ENCODE data around the gene GLI1.

GLI1 gene

DNA sequence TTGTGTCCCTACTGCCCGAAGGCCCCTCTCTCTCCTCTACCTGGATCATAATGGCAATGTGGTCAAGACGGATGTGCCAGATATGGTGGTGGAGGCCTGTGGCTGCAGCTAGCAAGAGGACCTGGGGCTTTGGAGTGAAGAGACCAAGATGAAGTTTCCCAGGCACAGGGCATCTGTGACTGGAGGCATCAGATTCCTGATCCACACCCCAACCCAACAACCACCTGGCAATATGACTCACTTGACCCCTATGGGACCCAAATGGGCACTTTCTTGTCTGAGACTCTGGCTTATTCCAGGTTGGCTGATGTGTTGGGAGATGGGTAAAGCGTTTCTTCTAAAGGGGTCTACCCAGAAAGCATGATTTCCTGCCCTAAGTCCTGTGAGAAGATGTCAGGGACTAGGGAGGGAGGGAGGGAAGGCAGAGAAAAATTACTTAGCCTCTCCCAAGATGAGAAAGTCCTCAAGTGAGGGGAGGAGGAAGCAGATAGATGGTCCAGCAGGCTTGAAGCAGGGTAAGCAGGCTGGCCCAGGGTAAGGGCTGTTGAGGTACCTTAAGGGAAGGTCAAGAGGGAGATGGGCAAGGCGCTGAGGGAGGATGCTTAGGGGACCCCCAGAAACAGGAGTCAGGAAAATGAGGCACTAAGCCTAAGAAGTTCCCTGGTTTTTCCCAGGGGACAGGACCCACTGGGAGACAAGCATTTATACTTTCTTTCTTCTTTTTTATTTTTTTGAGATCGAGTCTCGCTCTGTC is 2.7 kb upstream of the GLI1 start:
- no peak for TF ChIP-seq CTCF (IDR thresholded peaks at IDR 0.05; ENCODE audit: low read depth, low read length, missing control alignments)
- DNase-seq (ENCODE audit: extremely low read depth, low read depth), result no peak
- H3K4me3 ChIP-seq (replicated peaks; ENCODE audit: low read depth, low read length), result no peak overlapping the region

DNA sequence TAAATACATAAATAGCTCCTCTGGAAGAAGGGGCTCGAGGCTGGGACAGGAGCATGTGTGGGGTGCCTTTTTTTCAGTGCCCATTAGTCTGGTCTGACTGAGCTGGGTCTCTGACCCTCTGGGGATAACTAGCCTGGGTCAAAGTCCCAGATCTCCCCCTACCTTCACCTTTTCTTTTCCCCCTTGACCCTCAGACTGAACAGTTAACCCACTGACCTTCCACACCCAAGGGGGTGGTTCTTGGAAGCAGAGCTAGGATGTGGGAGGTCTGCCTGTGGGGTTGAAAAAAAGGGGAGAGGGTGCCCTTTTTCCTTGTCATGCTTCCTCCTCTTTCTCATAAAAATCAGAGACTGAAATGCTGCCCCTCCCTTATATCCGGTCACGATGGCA is 925 bp upstream of the GLI1 start:
- H3K4me3 ChIP-seq (replicated peaks; ENCODE audit: low read depth, low read length), result peak overlapping the region; percentile 58
- no peak for TF ChIP-seq CTCF (IDR thresholded peaks at IDR 0.05; ENCODE audit: low read depth, low read length, missing control alignments)
- no peak for DNase-seq (ENCODE audit: extremely low read depth, low read depth)

DNA sequence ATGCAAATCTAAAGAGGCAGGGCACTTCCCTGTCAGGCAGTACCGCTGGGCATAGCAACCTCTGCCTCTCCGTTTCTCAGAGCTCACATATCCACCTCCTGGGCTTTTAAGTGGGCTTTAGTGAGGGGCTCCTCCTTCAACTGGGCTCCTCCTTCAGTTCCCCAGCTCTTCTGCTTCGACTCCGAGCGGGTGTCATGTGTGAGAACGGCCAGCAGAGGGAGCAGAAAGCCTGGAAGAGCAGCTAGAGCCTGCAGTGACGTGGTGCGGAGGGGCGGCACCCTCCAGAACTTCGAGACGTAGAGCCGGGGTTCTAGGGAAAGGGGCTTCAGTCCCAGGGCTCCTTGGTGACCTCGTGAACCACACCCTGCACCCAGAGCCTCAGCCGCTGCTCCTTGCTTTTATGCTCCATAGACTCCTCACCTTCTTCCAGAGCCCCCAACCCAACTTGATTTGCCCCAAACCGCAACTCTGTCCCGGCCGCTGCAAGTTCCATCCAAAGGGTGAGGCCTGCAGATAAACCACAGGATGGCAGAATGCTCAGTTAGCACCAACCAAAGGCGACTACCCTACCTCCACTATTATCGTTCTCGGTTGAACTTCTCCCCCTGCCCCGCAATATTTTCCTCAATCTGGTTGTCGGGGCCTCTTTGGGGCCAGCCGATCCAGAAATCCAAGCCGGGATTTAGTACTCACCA is 383 bp upstream of the GLI1 start:
- DNase-seq (ENCODE audit: extremely low read depth, low read depth), result peak; percentile 88
- peak; percentile 88 for TF ChIP-seq CTCF (IDR thresholded peaks at IDR 0.05; ENCODE audit: low read depth, low read length, missing control alignments)
- H3K4me3 ChIP-seq (replicated peaks; ENCODE audit: low read depth, low read length), result peak overlapping the region; percentile 58

DNA sequence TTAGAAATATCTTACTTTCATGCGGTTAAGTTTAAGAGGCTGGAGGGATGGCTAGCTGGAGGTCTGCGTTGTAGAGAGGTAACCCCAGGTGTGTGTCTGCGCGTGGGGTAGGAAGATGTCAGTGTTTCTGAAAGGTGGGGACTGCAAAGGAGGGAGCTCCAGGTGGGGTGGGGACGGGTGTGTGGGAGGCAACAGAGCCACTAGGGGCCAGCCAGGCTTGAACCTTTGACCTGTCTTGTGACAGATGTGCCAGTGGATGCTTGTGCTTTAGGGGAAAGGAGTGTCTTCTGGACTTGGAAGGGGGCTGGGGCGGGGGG is 841 bp downstream of the GLI1 start:
- H3K4me3 ChIP-seq (replicated peaks; ENCODE audit: low read depth, low read length), result peak overlapping the region; percentile 58
- no peak for TF ChIP-seq CTCF (IDR thresholded peaks at IDR 0.05; ENCODE audit: low read depth, low read length, missing control alignments)
- no peak for DNase-seq (ENCODE audit: extremely low read depth, low read depth)

- no peak for DNase-seq (ENCODE audit: extremely low read depth, low read depth)
- no peak for TF ChIP-seq CTCF (IDR thresholded peaks at IDR 0.05; ENCODE audit: low read depth, low read length, missing control alignments)
- peak overlapping the region; percentile 58 for H3K4me3 ChIP-seq (replicated peaks; ENCODE audit: low read depth, low read length)
Observed at GRCh38 chr12:57460841-57461275, 1.3 kb downstream of the GLI1 start.

GRCh38 chr12:57461276-57461916 is 1.8 kb downstream of the GLI1 start:
- no peak for DNase-seq (ENCODE audit: extremely low read depth, low read depth)
- H3K4me3 ChIP-seq (replicated peaks; ENCODE audit: low read depth, low read length), result peak overlapping the region; percentile 58
- no peak for TF ChIP-seq CTCF (IDR thresholded peaks at IDR 0.05; ENCODE audit: low read depth, low read length, missing control alignments)
